ENCODE data around the gene GPC1.

GPC1 gene

GRCh38 chr2:240502430-240503121 lies 67.1 kb downstream of the GPC1 start:
- no peak for DNase-seq

DNA sequence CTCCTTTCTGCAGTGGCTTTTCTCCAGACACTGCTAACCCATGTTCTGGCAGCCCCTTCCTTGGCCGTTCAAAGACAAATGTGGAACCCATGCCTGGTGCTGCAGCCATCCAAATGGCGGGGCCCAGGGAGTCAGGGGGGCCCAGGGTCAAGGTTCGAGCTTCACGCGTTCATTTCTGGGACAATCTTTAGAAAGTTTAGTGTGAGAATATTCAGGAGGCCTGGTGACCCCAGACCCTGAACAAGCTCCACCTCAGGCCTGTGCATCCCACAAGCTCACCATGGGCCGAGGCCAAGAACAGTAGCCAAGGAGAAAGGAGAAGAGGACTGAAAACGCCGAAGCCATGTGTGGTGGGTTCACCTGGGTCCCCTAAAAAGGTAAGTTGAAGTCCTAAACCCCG lies 67.9 kb downstream of the GPC1 start:
- no peak for DNase-seq

DNA sequence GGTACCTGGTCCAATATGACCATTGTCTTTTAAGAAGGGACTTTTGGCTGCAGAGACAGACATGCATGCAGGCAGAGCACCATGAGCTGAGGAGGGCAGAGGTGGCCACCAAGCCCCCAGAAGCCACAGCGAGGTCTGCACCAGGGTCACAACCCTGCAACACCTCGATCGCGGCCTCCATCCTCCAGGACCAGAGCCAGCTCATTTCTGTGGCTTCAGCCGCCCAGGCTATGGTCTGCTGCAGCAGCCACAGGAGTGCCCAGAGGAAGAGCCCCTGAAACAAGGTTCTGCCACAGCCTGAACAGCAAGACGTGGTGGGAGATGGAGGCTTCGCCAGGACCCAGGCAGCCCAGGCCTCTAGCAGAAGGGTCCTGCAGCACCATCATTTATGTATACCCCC lies 68.4 kb downstream of the GPC1 start:
- DNase-seq, result no peak

DNA sequence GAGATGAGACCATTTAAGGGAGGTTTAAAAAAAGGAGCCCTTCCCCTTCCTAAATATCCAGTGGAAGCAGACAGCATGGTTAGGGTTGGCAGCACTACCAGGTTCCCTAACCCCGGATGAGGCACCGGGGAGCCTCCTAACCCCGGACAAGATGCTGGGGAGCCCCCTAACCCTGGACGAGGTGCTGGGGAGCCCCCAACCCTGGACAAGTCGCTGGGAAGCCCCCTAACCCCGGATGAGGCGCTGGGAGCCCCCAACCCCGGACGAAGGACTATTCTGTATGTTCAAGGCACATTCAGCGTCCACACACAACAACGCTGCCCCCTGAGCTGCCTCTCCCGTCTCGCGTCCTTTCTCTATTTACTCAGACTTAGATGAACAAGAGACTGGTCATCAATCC lies 70.4 kb downstream of the GPC1 start:
- DNase-seq, result no peak

- no peak for DNase-seq
These were observed 71.1 kb downstream of the GPC1 start for GRCh38 chr2:240506406-240507059.

- no peak for DNase-seq
These were observed 71.8 kb downstream of the GPC1 start for GRCh38 chr2:240507060-240507777.

DNA sequence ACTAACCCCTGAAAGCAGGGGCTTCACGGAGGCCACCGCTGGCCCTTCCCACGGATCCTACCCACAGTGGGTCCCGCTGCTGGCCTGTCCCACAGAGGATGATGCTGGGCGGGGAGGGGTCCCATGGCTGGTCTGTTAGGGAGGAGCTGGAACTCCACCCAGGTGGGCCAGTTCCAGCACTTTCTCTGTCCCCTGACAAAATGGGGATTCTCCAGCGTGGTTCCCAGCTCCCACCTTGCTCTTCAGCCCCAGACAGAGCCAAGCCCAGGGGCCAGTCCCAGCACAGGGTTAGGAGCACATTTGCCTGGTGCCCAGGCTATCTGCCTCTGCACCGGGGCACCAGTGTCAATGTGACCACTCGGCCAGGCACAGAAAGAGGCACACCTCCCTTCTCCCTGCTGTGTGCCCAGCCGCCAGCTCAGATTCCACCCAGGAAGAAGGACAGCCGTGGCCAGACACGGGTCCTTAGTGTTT lies 72.4 kb downstream of the GPC1 start:
- DNase-seq, result no peak

- DNase-seq, result no peak
These were observed 73.5 kb downstream of the GPC1 start for GRCh38 chr2:240508832-240509545.

DNA sequence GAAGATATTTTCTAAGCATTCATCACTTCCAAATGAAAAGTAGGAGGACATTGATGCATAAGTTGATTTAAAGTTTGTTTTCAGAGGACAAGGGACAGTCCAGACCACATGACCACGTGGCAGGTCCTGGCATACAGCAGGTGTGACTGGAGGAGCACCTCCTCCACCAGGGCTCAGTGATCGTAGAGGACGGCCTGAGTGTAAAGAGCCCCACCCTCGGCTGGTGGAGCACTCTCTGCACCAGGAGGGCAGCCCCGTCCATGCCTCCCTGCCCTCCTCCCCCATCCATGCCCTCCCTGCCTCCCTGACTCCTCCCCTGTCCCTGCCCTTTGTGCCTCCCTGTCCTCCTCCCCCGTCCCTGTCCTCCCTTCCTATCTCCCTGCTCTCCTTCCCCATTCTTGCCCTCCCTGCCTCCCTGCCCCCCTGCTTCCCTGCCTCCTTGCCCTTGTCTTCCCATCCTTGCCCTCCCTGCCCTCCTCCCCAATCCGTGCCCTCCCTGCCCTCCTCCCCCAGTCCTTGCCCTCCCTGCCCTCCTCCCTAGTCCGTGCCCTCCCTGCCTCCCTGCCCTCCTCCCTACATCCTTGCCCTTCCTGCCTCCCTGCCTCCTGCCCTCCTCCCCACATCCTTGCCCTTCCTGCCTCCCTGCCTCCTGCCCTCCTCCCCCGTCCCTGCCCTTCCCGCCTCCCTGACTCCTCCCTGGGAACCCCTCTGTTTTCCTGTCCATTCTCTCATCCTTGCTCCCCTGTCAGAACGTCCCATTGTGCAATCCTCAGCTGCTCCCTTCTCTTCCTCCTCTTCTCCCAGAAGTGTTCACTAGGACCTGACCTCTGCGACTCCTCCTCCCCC lies 74.4 kb downstream of the GPC1 start:
- no peak for DNase-seq

DNA sequence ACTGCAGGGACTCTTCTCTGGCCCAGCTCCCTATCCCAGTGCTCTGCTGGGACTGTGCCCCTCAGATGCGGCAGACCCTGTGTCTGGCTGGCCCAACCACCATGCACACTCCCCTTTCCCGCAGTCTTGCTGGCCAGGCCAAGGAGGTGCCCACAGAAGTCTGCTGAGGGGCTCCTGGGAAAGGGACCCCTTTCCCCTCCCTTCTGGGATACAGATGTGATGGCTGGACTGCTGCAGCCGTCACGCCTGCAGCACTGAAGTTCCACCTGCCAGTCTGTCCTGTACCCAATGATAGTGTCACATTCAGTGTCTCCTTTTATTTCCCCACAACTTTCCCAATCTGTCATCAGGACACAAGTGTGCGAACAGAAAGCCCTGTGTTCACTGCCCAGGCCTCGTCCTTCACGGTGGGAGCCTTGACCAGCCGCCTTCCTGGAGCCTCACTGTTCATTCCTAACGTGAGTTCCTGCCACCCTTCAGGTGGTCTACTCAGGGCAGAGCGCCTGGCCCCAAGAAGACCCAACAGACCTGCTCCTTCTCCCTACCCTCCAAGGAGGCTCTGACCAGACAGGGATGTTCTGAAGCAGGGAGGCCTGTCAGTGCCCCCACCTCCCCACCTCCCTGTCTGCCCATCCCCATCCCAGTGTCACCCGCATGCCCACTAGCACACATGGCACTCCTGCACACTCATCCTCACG lies 75.2 kb downstream of the GPC1 start:
- no peak for DNase-seq

DNA sequence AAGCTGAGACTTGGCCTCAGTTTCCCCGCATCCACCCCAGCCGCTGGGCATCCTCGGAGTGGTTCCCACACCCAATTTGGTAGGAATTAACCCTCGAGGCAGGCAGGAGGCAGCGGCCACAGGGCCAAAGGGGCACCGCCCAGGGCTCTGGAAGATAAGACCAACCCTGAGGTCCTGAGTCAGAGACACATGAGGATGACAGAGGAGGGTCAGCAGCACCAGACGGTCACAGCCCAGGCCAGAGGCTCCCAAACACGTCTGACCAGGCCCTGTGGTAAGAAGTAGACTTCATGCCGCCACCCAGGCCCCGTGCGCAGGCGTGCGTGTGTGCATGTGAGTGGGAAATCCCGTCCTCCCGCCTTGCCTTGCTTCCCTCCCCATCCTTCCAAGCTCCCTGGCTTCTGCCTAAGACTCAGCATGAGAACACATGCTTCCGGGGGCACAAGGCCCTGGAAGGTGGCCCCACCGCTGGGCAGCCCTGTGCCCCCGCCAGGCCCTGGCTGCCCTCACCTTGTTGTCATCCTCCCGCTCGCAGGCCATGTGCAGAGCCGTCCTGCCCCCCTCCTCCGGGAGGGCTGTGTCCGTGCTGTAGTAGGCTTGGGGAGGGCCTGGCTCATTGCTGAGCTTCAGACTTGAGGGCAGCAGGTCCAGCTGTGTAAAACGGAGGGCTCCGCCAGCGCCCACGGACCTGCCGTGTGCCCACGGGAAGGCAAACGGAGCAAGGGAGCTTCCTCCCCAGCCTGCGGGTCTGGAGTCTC lies 76.1 kb downstream of the GPC1 start:
- no peak for DNase-seq

DNA sequence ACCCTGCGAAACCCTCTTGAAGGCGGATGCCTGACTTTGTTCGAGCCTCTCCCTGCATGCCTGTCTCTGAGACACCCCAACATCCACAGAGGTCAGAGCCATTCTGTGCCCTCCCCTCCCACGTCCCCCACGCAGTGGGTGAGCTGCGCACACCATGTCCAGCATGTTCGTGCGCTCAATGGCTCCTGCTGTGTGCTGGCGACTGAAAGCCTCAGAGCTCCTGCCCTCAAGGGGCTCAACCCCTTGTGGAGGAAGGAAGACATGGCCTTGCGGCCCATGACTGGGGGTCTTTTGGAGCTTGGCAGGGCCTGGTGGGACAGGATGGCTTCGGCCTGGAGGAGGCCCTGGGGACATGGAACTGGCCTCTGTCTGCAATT lies 76.6 kb downstream of the GPC1 start:
- DNase-seq, result no peak

DNA sequence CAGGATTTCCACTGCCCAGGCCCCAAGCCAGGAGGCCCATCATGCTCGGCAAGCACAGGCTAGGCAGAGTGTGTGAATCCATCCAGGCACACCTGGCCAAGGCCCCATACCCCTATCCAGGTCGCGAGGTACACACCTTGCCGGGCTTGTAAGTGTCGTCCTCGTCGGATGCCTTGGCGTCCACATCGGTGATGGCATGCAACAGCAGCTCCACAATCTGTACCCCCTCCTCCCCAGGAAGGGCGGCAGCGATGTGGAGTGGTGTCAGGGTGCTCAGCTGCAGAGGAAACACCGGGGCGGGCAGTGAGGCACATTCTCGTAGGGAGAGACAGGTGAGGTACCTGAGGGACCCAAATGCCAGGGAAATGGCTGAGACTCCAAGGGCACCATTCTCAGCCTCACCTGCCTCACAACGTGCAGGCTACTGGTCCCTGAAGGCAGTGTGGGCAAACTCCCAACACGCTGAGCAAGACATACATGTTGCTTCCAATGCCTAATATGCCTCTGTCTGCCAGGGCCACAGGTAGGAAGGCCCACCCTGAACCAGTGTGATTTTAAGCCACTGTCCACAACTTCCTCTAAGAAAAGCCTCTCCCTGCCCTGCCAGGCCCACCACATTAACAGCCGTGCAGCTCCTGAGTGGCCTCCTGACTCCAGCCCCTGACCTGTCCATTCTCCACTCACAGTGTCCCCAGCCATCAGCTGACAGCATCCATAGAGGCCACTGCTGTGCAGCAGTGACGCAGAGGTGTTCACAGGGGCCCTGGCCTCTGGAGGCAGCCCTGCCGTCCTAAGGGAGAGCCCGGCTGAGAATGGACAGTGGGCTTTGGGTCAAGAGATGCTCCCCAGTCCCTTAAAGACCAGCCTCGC lies 77.4 kb downstream of the GPC1 start:
- DNase-seq, result no peak

DNA sequence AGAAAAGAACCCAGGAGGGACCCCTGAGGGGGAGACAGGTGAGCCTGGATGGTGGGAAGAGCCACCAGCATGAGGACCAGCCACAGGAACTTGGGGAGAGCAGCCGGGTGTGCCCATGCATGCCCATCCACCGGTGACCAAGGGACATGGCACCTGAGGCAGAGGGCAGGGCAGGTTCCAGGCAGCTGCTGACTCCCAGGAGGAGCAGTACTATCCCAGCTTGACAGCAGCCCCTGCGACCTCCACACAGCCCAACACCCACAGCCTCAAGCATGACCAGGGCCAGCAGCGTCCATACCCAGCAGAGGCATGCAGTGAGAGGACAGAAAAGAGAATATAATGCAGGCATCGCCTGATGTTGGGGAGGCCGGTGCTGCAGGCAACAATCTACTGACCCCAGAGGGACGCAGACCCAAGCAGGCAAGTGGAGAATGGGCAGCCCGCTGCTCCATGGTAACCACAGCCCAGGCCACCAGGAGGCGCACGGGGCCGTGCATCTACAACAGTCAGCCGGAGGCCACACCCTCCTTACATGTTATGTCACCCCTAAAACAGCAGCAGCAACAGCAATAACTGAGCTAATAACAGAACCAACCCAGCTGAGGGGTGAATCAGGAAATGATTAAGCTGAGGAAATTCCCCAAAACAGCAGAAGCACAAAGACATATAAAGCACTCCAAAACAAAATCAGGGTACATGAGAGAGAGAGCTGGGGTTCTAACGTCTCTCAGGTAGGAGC lies 78.3 kb downstream of the GPC1 start:
- DNase-seq, result peak; percentile 14

DNA sequence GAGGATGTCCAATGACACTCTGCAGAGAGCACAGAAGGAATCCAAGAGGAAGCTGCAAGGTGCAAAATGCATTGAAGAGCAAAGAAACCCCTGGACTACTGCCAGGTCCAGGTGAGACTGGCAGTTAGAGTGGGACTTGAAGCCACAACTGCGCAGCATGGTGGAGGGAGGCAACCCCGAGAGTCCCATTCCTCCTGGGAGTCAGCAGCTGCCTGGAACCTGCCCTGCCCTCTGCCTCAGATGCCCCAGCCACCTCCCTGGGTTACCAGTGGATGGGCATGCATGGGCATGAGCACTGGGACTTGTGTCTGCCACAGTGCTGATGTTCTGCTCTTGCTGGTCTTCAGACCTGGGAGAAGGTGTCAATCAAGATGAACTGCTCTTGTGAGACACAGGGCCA lies 79.2 kb downstream of the GPC1 start:
- no peak for DNase-seq

GRCh38 chr2:240517342-240517741 lies 81.9 kb downstream of the GPC1 start:
- DNase-seq, result no peak
